Breast epithelium (tissue), 3 donors: ENCODE measurements around the gene IFI27.

Source experiments
- POLR2A ChIP-seq: fragments of 450-650 bp; IDR thresholded peaks from one replicate; pipeline ENCODE4 v1.6.1; 2016; ENCODE audit warnings: antibody characterized with exemption, mild to moderate bottlenecking, moderate library complexity
- POLR2AphosphoS5 ChIP-seq, 3 donors: sonication (generic); formaldehyde crosslinking; IDR thresholded peaks; one replicate each; pipeline ENCODE4 v1.6.1; 2017; ENCODE audit warnings: antibody characterized with exemption in 3 of 3
- TF ChIP-seq, protein P1 (sequence below), 3 donors: fragments of 450-650 bp; IDR thresholded peaks; one replicate each; pipeline ENCODE4 v1.5.1; 2016 to 2017; ENCODE audit warnings: antibody characterized with exemption in 3 of 3, mild to moderate bottlenecking in 3 of 3, moderate library complexity in 3 of 3

DNA sequence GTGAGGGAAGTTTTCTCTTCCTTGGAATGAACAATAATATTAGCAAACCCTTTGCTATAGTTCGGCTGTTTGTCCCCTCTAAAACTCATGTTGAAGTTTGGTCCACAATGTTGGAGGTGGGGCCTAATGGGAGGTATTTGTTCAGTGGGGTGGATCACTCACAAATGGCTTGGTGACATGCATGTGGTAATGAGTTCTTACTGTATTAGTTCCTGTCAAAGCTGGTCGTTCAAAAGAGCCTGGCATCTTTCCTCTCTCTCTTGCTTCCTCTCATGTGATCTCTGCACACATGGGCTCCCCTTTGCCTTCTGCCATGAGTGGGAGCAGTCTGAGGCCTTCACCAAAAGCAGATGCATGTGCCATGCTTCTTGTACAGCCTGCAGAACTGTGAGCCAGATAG lies 50.5 kb downstream of the IFI27 start:
- TF ChIP-seq POLR2A (no peak), POLR2AphosphoS5 (IDR thresholded peaks at IDR 0.05) (no peak)
- TF ChIP-seq, protein P1, sequence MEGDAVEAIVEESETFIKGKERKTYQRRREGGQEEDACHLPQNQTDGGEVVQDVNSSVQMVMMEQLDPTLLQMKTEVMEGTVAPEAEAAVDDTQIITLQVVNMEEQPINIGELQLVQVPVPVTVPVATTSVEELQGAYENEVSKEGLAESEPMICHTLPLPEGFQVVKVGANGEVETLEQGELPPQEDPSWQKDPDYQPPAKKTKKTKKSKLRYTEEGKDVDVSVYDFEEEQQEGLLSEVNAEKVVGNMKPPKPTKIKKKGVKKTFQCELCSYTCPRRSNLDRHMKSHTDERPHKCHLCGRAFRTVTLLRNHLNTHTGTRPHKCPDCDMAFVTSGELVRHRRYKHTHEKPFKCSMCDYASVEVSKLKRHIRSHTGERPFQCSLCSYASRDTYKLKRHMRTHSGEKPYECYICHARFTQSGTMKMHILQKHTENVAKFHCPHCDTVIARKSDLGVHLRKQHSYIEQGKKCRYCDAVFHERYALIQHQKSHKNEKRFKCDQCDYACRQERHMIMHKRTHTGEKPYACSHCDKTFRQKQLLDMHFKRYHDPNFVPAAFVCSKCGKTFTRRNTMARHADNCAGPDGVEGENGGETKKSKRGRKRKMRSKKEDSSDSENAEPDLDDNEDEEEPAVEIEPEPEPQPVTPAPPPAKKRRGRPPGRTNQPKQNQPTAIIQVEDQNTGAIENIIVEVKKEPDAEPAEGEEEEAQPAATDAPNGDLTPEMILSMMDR (IDR thresholded peaks at IDR 0.05) = no peak
